SK-N-SH treated with all-trans-retinoic acid at 6 μM for 48 hours (cell line): ENCODE results near the gene GNPDA1.

Source experiments
- ATAC-seq: fragments of 200-7000 bp; cut with Tn5 transposase; 3 replicates; pipeline ENCODE4 v1.9.1; 2020; ENCODE audit warnings: mild to moderate bottlenecking, moderate library complexity
- ARNTL ChIP-seq: fragments of 450-650 bp; formaldehyde crosslinking; IDR thresholded peaks from 2 replicates; pipeline ENCODE4 v1.5.0; 2020; ENCODE audit warnings: low read depth, mild to moderate bottlenecking, moderate library complexity, borderline replicate concordance
- BACH2 ChIP-seq: fragments of 250-450 bp; sonication (Bioruptor Pico); IDR thresholded peaks from 2 replicates; pipeline ENCODE4 v1.9.0; 2021; ENCODE audit warnings: mild to moderate bottlenecking, borderline replicate concordance
- CSDC2 ChIP-seq: fragments of 250-450 bp; sonication (Bioruptor Pico); IDR thresholded peaks from 2 replicates; pipeline ENCODE4 v1.5.0; 2020; ENCODE audit warnings: mild to moderate bottlenecking, moderate library complexity
- CSRNP3 ChIP-seq: fragments of 250-450 bp; sonication (Bioruptor Pico); IDR thresholded peaks from 2 replicates; pipeline ENCODE4 v1.5.1; 2021; ENCODE audit warnings: mild to moderate bottlenecking, moderate library complexity
- ESRRG ChIP-seq: fragments of 250-450 bp; sonication (Bioruptor Pico); IDR thresholded peaks from 2 replicates; pipeline ENCODE4 v1.6.1; 2021; ENCODE audit warnings: mild to moderate bottlenecking
- GLIS3 ChIP-seq: fragments of 250-450 bp; sonication (Bioruptor Pico); IDR thresholded peaks from 2 replicates; pipeline ENCODE4 v1.5.0; 2020; ENCODE audit warnings: mild to moderate bottlenecking, moderate library complexity
- ISL1 ChIP-seq: fragments of 250-450 bp; sonication (Bioruptor Pico); IDR thresholded peaks from 2 replicates; pipeline ENCODE4 v2.1.2; 2022; ENCODE audit warnings: mild to moderate bottlenecking, moderate library complexity
- OSR1 ChIP-seq: fragments of 250-450 bp; sonication (Bioruptor Pico); IDR thresholded peaks from 2 replicates; pipeline ENCODE4 v1.8.0; 2022; ENCODE audit warnings: moderate library complexity, mild to moderate bottlenecking, inconsistent platforms
- POU6F1 ChIP-seq: fragments of 250-450 bp; sonication (Bioruptor Pico); IDR thresholded peaks from 2 replicates; pipeline ENCODE4 v1.8.0; 2021; ENCODE audit warnings: low read depth, mild to moderate bottlenecking, moderate library complexity, borderline replicate concordance
- PPARA ChIP-seq: fragments of 250-450 bp; sonication (Bioruptor Pico); IDR thresholded peaks from 2 replicates; pipeline ENCODE4 v1.5.0; 2020; ENCODE audit warnings: mild to moderate bottlenecking, borderline replicate concordance
- RARB ChIP-seq: fragments of 250-450 bp; sonication (Bioruptor Pico); IDR thresholded peaks from 2 replicates; pipeline ENCODE4 v1.8.0; 2021; ENCODE audit warnings: mild to moderate bottlenecking, moderate library complexity
- SNAI2 ChIP-seq: fragments of 250-450 bp; sonication (Bioruptor Pico); IDR thresholded peaks from 2 replicates; pipeline ENCODE4 v1.5.0; 2020; ENCODE audit warnings: mild to moderate bottlenecking, moderate library complexity
- TCF4 ChIP-seq: fragments of 250-450 bp; sonication (Bioruptor Pico); IDR thresholded peaks from 2 replicates; pipeline ENCODE4 v1.8.0; 2021; ENCODE audit warnings: mild to moderate bottlenecking, moderate library complexity, borderline replicate concordance
- ZC3H10 ChIP-seq: fragments of 250-450 bp; sonication (Bioruptor Pico); IDR thresholded peaks from 2 replicates; pipeline ENCODE4 v1.5.1; 2021; ENCODE audit warnings: mild to moderate bottlenecking, moderate library complexity
- ZFP3 ChIP-seq: fragments of 250-450 bp; sonication (Bioruptor Pico); IDR thresholded peaks from 2 replicates; pipeline ENCODE4 v1.5.0; 2020; ENCODE audit warnings: mild to moderate bottlenecking, moderate library complexity
- ZFP30 ChIP-seq: fragments of 450-650 bp; formaldehyde crosslinking; IDR thresholded peaks from 2 replicates; pipeline ENCODE4 v1.5.0; 2022; ENCODE audit warnings: mild to moderate bottlenecking, moderate library complexity
- ZNF565 ChIP-seq: fragments of 450-650 bp; formaldehyde crosslinking; conservative IDR thresholded peaks from 2 replicates; pipeline ENCODE4 v1.5.0; 2020; ENCODE audit warnings: low read depth, mild to moderate bottlenecking, moderate library complexity
- ZNF70 ChIP-seq: fragments of 450-650 bp; formaldehyde crosslinking; IDR thresholded peaks from 2 replicates; pipeline ENCODE4 v1.5.0; 2020; ENCODE audit warnings: mild to moderate bottlenecking, moderate library complexity
- TF ChIP-seq, protein P1 (sequence below): fragments of 250-450 bp; sonication (Bioruptor Pico); IDR thresholded peaks from 2 replicates; pipeline ENCODE4 v1.8.0; 2020; ENCODE audit warnings: mild to moderate bottlenecking, moderate library complexity, borderline replicate concordance
- TF ChIP-seq, protein P2 (sequence below): fragments of 250-450 bp; sonication (Bioruptor Pico); IDR thresholded peaks from 2 replicates; pipeline ENCODE4 v1.5.1; 2020; ENCODE audit warnings: low read depth, mild to moderate bottlenecking, moderate library complexity

Gene GNPDA1

DNA sequence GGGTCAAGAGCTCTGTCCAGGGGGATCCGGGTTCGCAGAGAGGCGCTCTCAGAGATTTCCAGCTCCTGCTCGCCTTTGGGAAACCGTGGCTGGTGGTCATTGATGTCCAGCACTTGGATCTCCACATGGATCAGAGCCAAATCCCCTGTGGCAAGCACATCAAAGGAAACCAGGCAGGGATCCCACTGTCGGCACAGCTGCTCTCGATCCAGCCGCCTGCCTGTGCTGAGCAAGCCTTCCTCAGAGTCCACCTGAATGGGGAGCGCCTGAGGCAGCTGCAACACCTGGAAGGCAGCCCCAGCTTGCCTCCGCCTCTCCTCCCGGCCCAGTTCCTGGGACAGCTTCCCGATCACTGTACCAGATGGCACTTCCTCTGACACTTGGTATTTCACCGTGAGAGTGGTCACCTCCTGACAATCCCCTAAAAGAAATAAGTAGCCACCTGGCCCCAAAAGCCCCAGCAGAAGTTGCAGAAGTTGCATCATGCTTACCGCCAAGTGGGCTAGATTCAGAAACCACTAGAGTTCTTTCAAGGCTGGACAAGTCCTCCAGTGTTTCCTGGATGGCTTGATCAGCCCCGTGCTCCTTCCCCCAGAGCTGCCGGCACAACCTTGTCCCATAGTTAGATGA is 55.3 kb downstream of the GNPDA1 start:
- TF ChIP-seq, protein P1, sequence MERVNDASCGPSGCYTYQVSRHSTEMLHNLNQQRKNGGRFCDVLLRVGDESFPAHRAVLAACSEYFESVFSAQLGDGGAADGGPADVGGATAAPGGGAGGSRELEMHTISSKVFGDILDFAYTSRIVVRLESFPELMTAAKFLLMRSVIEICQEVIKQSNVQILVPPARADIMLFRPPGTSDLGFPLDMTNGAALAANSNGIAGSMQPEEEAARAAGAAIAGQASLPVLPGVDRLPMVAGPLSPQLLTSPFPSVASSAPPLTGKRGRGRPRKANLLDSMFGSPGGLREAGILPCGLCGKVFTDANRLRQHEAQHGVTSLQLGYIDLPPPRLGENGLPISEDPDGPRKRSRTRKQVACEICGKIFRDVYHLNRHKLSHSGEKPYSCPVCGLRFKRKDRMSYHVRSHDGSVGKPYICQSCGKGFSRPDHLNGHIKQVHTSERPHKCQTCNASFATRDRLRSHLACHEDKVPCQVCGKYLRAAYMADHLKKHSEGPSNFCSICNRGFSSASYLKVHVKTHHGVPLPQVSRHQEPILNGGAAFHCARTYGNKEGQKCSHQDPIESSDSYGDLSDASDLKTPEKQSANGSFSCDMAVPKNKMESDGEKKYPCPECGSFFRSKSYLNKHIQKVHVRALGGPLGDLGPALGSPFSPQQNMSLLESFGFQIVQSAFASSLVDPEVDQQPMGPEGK (CRISPR knock-in tag): no peak
- TF ChIP-seq ZNF70 (CRISPR knock-in tag): no peak
- TF ChIP-seq POU6F1 (CRISPR knock-in tag): no peak
- no peak for TF ChIP-seq GLIS3 (CRISPR knock-in tag)
- no peak for TF ChIP-seq TCF4 (CRISPR knock-in tag)
- no peak for TF ChIP-seq ZNF565 (CRISPR knock-in tag)
- no peak for TF ChIP-seq ISL1 (CRISPR knock-in tag)
- TF ChIP-seq RARB: no peak
- no peak for TF ChIP-seq ZFP30 (CRISPR knock-in tag)
- TF ChIP-seq ARNTL (CRISPR knock-in tag): no peak
- TF ChIP-seq PPARA (CRISPR knock-in tag): no peak
- no peak for TF ChIP-seq CSDC2 (CRISPR knock-in tag)
- TF ChIP-seq, protein P2, sequence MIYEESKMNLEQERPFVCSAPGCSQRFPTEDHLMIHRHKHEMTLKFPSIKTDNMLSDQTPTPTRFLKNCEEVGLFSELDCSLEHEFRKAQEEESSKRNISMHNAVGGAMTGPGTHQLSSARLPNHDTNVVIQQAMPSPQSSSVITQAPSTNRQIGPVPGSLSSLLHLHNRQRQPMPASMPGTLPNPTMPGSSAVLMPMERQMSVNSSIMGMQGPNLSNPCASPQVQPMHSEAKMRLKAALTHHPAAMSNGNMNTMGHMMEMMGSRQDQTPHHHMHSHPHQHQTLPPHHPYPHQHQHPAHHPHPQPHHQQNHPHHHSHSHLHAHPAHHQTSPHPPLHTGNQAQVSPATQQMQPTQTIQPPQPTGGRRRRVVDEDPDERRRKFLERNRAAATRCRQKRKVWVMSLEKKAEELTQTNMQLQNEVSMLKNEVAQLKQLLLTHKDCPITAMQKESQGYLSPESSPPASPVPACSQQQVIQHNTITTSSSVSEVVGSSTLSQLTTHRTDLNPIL: no peak
- TF ChIP-seq ESRRG (CRISPR knock-in tag): no peak
- TF ChIP-seq SNAI2: no peak
- TF ChIP-seq BACH2: no peak
- no peak for TF ChIP-seq CSRNP3 (CRISPR knock-in tag)
- no peak for ATAC-seq

GRCh38 chr5:141954194-141954593 is 58.6 kb downstream of the GNPDA1 start:
- no peak for ATAC-seq

DNA sequence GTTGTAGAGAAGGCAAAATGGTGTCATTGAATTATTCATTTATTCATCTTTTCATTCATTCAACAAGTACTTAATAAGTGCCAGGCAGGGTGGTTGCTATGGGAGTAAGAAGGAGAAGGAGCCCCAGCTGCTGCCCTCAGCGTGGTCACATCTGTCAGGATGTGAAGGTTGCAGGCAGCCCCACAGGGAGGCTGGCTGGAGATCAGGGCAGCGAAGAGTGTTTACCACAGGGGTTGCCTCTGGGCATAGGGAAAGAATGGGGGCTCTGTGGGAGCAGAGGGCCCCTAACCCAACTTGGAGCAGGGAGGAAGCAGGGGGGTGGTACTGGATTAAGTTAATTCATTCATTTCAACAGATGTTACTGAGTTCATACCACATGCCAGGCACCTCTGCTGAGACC is 60.8 kb downstream of the GNPDA1 start:
- TF ChIP-seq PPARA (CRISPR knock-in tag): no peak
- TF ChIP-seq TCF4 (CRISPR knock-in tag): no peak
- no peak for TF ChIP-seq OSR1 (CRISPR knock-in tag)
- no peak for TF ChIP-seq ZC3H10 (CRISPR knock-in tag)
- TF ChIP-seq GLIS3 (CRISPR knock-in tag): no peak
- no peak for TF ChIP-seq ZNF565 (CRISPR knock-in tag)
- TF ChIP-seq CSRNP3 (CRISPR knock-in tag): no peak
- no peak for TF ChIP-seq BACH2
- TF ChIP-seq ESRRG (CRISPR knock-in tag): no peak
- TF ChIP-seq ZFP3: no peak
- TF ChIP-seq ZFP30 (CRISPR knock-in tag): no peak
- TF ChIP-seq, all 23 proteins: peak for 0
- no peak for ATAC-seq

More at GRCh38 chr5:141954194-141954593, 58.6 kb downstream of the GNPDA1 start:
- no peak for TF ChIP-seq ZC3H10 (CRISPR knock-in tag)
- no peak for TF ChIP-seq GLIS3 (CRISPR knock-in tag)
- TF ChIP-seq PPARA (CRISPR knock-in tag): no peak
- no peak for TF ChIP-seq ZFP30 (CRISPR knock-in tag)
- TF ChIP-seq ZNF565 (CRISPR knock-in tag): no peak
- no peak for TF ChIP-seq ESRRG (CRISPR knock-in tag)
- TF ChIP-seq ZFP3: no peak
- TF ChIP-seq, protein P1 (CRISPR knock-in tag): no peak
- TF ChIP-seq TCF4 (CRISPR knock-in tag): no peak
- TF ChIP-seq, all 23 proteins: peak for 0
